K562 (cell line): ENCODE measurements around the gene SLC22A4.

Experiments used
- ADNP ChIP-seq: fragments of 200-800 bp; sonication (Bioruptor generic); IDR thresholded peaks from 2 replicates; pipeline ENCODE4 v1.6.1; 2016; ENCODE audit warnings: missing genetic modification characterization, missing compliant biosample characterization
- CTCF ChIP-seq, 3 experiments: IDR thresholded peaks in 2 of 3; conservative IDR thresholded peaks in 1 of 3; 2 replicates each; pipeline ENCODE4 v1.5.1; 2011 to 2012; ENCODE audit warnings: low read length in 3 of 3, mild to moderate bottlenecking in 3 of 3, control low read depth in 2 of 3, improper control_type of control experiment in 1 of 3, inconsistent platforms in 1 of 3, low read depth in 1 of 3, mixed read lengths in 1 of 3, moderate library complexity in 1 of 3; ENCODE audit not compliant: insufficient read depth in 2 of 3
- ELF1 ChIP-seq: fragments of 200-800 bp; sonication (Bioruptor generic); IDR thresholded peaks from 2 replicates; pipeline ENCODE4 v1.6.1; 2016; ENCODE audit warnings: missing genetic modification characterization, missing compliant biosample characterization
- FOSL1 ChIP-seq: fragments of 200-800 bp; sonication (Bioruptor generic); conservative IDR thresholded peaks from 2 replicates; pipeline ENCODE4 v1.6.1; 2016; ENCODE audit warnings: missing genetic modification characterization, missing compliant biosample characterization
- GTF2F1 ChIP-seq: IDR thresholded peaks from 2 replicates; pipeline ENCODE4 v1.6.1; 2011; ENCODE audit warnings: low read depth, low read length, improper control_type of control experiment
- HDAC8 ChIP-seq: fragments of 450-650 bp; IDR thresholded peaks from 2 replicates; pipeline ENCODE4 v1.6.1; 2016; ENCODE audit warnings: mild to moderate bottlenecking, missing genetic modification characterization, moderate library complexity, missing compliant biosample characterization
- KLF6 ChIP-seq: fragments of 250-450 bp; sonication (Bioruptor Pico); IDR thresholded peaks from 2 replicates; pipeline ENCODE4 v1.4.0; 2020; ENCODE audit warnings: mild to moderate bottlenecking, moderate library complexity, borderline replicate concordance
- MXD1 ChIP-seq: fragments of 250-450 bp; sonication (Bioruptor Pico); IDR thresholded peaks from 2 replicates; pipeline ENCODE4 v1.8.0; 2021; ENCODE audit warnings: borderline replicate concordance, mild to moderate bottlenecking, moderate library complexity; ENCODE audit not compliant: poor library complexity, severe bottlenecking
- MXI1 ChIP-seq: IDR thresholded peaks from 2 replicates; pipeline ENCODE4 v1.6.1; 2011; ENCODE audit warnings: low read depth, mild to moderate bottlenecking, improper control_type of control experiment, low read length
- PML ChIP-seq: IDR thresholded peaks from 2 replicates; pipeline ENCODE4 v1.6.1; 2012; ENCODE audit warnings: low read length, inconsistent platforms
- XRCC4 ChIP-seq: IDR thresholded peaks from one replicate; pipeline ENCODE4 v1.6.1; 2011; ENCODE audit not compliant: insufficient read depth, insufficient read length; ENCODE audit errors: extremely low read depth
- ZNF445 ChIP-seq: fragments of 250-450 bp; sonication (Bioruptor Pico); IDR thresholded peaks from 2 replicates; pipeline ENCODE4 v1.4.0; 2020; ENCODE audit warnings: low read depth, mild to moderate bottlenecking, moderate library complexity

GRCh38 chr5:132380047-132380446 is 85.9 kb downstream of the SLC22A4 start:
- TF ChIP-seq CTCF (IDR thresholded peaks at IDR 0.05 in 2 of 3, conservative IDR thresholded peaks at IDR 0.05 in 1 of 3; ENCODE audit: insufficient read depth in 2 of 3, low read depth in 1 of 3, low read length in 3 of 3) (no peak), ADNP (tag) (no peak), GTF2F1 (no peak), MXI1 (no peak), FOSL1 (tag) (no peak), MXD1 (CRISPR knock-in tag) (no peak), HDAC8 (tag) (no peak), XRCC4 (no peak), ZNF445 (CRISPR knock-in tag) (no peak), ELF1 (tag) (no peak), PML (no peak), KLF6 (CRISPR knock-in tag) (no peak)
